ENCODE results near the gene PTPN18.
A peak's percentile ranks its signal among the peaks of the same experiment; 100 is the strongest.

Gene PTPN18

DNA sequence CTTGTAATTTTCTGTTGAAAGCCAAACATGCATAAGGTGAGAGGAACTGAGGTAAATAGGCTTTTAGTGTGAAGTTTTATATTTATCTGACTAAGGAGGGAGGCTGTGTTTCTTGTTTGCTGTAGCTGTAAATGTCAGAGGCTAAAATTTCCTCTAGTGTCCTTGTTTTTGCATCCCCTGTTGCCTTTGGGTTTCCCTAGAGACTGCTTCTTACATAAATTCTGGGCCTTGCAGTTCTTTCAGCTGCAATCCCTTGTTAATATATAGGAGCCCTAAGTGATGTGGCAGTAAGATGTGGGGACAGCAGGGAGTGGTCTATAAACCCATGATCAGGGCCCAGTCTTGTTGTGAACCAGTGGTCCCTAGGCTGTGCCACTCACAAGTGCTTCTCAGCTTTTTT is 20.6 kb upstream of the PTPN18 start:
- H3K4me3 ChIP-seq (ENCODE audit: low read length), result no peak overlapping the region
- TF ChIP-seq ZNF274 (IDR thresholded peaks at IDR 0.05; ENCODE audit: low read depth, low read length), result no peak

DNA sequence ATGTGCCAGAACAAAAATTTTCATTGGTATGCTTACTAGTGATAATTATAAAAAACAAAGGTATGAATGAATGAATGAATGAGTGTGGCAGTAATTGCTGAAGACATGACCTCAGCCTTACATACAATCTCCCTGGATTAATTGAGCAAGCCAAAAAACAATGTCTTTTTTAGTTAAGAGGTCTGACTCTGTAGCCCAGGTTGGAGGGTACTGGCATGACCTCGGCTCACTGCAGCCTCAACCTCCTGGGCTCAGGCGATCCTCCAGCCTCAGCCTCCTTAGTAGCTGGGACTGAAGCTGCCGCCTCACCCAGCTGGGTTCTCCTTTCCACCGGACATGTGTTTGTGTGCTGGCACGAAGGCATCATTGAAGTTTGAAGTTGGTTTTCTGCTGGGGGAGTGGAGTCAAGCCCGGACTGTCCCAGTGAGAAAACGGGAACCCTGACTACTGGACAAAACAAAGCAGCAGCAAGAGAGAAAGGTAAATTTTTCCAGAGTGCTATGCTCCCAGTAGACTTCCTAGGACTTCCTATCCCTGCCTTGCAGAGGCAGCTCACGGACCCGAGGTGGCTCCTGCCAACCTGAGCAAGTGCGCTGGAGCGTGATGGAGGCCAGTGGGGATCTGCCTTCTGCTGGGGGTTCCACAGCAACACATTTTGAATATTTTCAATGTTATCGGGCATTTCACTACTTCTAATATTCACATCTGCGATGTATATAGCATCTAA is 19.5 kb upstream of the PTPN18 start:
- no peak for TF ChIP-seq ZNF274 (IDR thresholded peaks at IDR 0.05; ENCODE audit: low read depth, low read length)
- no peak overlapping the region; the same call in 1 of the 2 replicates for H3K4me3 ChIP-seq (ENCODE audit: low read length)

DNA sequence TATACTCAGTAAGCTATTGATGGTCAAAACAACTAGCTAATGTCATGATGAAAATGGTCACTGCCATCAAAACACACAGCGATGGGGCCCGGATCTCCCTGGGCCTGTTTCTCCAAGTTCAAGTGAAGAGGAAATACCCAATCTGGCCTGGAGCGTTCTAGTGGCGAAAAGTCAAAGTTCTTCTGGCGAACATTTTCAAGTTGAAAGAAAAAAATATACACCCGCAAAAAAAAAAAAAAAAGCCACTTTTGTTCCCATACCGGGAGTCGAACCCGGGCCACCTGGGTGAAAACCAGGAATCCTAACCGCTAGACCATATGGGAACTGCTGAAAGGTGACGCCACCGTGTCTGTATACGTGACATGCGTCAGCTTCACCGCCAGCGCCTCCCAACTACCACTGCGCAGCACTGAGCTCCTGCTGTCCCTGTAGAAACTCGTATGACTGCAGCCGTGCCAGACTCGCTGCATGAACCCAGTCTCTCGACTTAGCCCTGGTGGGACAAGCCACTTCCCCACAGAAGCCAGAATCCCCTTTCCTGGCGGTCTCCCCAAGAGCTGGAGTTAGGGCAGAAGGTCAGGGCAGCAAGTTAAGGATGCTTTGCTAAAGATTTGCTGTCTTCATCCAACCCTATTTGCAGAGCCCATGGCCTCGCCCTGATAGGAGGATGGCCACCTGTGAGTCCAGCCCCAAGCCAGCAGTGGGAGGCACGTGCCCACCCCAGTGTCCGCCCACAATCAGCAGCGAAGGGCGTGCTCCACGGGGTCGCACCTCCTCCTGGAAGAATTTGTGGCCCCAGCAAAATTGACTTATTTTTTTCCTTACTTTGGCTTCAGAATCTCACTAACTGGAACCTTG is 18.8 kb upstream of the PTPN18 start:
- peak overlapping the region; percentile 22; the same call in 1 of the 2 replicates for H3K4me3 ChIP-seq (ENCODE audit: low read length)
- TF ChIP-seq ZNF274 (IDR thresholded peaks at IDR 0.05; ENCODE audit: low read depth, low read length), result no peak

DNA sequence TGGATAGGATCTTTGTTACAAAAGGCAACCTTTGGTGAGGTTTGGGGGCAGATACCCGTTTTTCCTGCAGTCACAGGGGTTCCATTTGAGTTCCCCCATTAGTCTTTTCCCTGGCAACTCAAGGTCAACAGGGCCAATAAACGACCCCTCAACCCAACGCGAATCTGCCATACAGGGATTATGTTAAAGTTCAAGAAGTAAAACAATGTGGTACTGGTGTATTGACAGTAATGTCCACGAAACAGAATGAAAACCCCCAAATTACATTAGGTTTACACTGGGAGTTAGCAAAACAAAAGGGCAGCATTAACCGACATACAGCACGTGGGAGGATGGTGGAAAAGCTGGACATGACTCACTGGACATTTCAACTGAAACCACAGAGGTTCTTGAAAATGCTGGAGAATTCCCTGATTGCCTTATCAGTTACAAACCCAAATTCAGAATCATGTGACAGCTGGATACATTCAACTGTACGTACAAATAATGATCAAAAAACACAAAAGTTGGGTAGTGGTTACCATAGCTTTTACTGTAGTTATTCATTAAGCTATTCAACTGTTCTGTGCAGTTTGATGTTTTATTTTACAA is 18.0 kb upstream of the PTPN18 start:
- TF ChIP-seq ZNF274 (IDR thresholded peaks at IDR 0.05; ENCODE audit: low read depth, low read length), result no peak
- no peak overlapping the region for H3K4me3 ChIP-seq (ENCODE audit: low read length)

GRCh38 chr2:130338793-130339345 is 17.0 kb upstream of the PTPN18 start:
- H3K4me3 ChIP-seq (ENCODE audit: low read length), result no peak overlapping the region
- TF ChIP-seq ZNF274 (IDR thresholded peaks at IDR 0.05; ENCODE audit: low read depth, low read length), result no peak

GRCh38 chr2:130339885-130340745 is 15.7 kb upstream of the PTPN18 start:
- no peak overlapping the region for H3K4me3 ChIP-seq (ENCODE audit: low read length)
- TF ChIP-seq ZNF274 (IDR thresholded peaks at IDR 0.05; ENCODE audit: low read depth, low read length), result no peak

- TF ChIP-seq ZNF274 (IDR thresholded peaks at IDR 0.05; ENCODE audit: low read depth, low read length), result no peak
These were observed 14.3 kb upstream of the PTPN18 start for GRCh38 chr2:130341562-130342019.

DNA sequence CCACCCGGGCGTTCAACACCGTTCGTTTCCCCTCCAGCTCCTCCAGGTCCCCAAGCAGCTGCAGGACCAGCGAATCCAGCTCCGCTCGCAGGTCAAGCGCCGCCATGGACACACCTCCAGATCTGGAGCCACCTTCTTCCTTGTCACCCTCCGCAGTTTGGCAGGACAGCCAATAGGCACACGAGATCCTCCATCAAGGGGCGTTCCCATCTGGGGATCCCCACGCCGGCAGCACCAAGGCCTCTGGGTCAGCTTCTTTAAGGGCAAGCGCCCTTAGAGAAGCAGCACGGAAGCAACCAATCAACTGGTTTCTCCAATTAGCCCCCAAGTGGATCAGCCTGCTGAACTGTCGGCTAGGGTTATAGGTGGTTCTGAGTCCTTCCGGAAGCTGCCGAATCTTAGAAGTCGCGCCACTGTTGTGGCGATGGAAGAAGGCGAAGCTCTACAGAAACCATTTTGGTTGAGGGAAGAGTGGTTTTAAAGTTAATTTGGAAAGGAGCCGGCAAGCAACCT is 13.8 kb upstream of the PTPN18 start:
- H3K4me3 ChIP-seq (ENCODE audit: low read length), result peak overlapping the region; percentile 94
- no peak for TF ChIP-seq ZNF274 (IDR thresholded peaks at IDR 0.05; ENCODE audit: low read depth, low read length)

More at GRCh38 chr2:130341562-130342019, 14.3 kb upstream of the PTPN18 start:
- peak overlapping the region; percentile 94 for H3K4me3 ChIP-seq (ENCODE audit: low read length)

DNA sequence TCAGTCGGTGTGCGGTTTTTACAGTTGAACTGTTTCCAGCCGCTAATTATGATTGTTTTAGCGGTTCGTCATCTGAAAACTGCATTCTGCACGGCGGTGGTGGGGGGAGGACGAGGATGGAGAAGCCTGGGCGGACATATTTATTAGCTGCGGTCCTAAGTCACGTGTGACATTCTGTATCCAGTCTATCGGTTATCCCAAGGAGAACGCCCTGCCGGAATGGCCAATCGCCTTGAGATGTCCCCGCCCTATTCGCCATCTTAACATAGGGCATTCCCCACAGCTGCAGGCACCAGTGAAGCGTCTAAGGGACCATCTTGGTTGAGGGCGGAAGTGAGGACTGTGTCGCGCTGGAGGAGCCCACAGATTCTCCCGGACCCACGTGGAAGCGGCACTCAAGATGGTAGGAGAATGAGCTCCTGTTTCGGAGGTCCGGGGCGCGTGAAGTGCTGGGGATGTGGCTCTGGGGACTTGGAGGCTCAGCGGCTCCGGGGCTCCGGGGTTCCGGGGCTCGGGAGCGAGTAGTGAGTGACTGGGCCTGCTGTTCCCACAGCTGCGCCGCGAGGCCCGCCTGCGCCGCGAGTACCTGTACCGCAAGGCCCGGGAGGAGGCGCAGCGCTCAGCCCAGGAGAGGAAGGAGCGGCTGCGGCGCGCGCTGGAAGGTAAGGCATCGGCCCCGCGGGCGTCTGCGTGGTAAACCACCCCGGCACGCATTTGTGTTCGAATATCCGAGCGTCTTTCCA is 13.2 kb upstream of the PTPN18 start, which contains the start of gene IMP4:
Gene IMP4, plus strand, starts transcription at position 365 of the 743 bp plus-strand sequence. Its CDS starts 36 bp downstream, at position 401.
- peak within 1 kb of the TSS; percentile 94 for H3K4me3 ChIP-seq (ENCODE audit: low read length)
- TF ChIP-seq ZNF274 (IDR thresholded peaks at IDR 0.05; ENCODE audit: low read depth, low read length), result no peak

- no peak for TF ChIP-seq ZNF274 (IDR thresholded peaks at IDR 0.05; ENCODE audit: low read depth, low read length)
- no peak overlapping the region for H3K4me3 ChIP-seq (ENCODE audit: low read length)
These were observed 11.3 kb upstream of the PTPN18 start for GRCh38 chr2:130344578-130344977.

DNA sequence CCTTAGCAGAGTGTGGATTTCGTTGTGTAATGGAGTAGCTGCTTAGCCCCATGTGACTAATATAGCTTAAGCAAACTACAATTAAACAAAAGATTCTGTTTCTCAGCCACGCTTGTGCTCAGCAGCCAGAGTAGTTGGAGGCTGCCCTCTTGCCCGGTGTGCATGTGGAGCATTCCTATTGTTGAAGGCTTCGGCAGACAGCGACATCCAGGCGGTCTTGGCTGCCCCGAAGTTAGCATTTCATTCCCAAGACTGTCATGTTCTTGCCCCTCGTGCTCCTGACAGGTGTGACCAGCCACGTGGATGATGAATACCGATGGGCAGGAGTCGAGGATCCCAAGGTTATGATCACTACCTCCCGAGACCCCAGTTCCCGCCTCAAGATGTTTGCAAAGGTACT is 10.8 kb upstream of the PTPN18 start:
- no peak for TF ChIP-seq ZNF274 (IDR thresholded peaks at IDR 0.05; ENCODE audit: low read depth, low read length)
- H3K4me3 ChIP-seq (ENCODE audit: low read length), result no peak overlapping the region

GRCh38 chr2:130345611-130346010 is 10.2 kb upstream of the PTPN18 start:
- no peak overlapping the region for H3K4me3 ChIP-seq (ENCODE audit: low read length)
- no peak for TF ChIP-seq ZNF274 (IDR thresholded peaks at IDR 0.05; ENCODE audit: low read depth, low read length)

Data from GM08714 (cell line).